Measurements from ENCODE around the gene TMEM139.

DNA sequence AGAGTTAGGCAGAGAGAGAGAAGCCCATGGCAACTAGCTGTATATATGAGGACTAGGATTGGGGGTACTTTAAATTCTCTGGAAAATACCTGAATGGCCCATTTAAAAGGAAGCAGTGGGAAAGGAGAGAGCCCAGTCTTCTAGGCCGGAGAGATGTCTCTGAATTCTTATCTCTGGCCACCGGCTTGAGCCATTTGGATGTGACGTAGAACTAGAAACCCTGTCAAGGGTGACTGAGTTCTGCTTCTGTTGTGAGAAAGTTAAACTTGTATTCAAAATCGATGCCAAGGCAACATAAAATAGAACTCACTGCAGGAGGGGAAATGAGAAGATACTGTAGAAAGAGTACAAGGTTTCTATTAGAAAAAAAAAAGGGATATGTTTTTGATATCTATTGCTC is 27.8 kb upstream of the TMEM139 start:
- TF ChIP-seq POLR2AphosphoS5 (IDR thresholded peaks at IDR 0.05; ENCODE audit: borderline replicate concordance, low read depth, low read length) (no peak), EZH2 (IDR thresholded peaks at IDR 0.05) (no peak)
